ENCODE data around the gene PRPF6. TPM values are rescaled to one million over a fixed set of nuclear protein-coding genes. Genes with fewer than 3 reads are reported as not detected.
"Not testable (repeated sequence)": the region's sequence is repeated elsewhere in the genome, so short reads cannot be mapped to it uniquely, and the experiment has no call there.

PRPF6 gene
- total RNA-seq, 2 donors from 2014 or later = 32.9 to 43.6 TPM

DNA sequence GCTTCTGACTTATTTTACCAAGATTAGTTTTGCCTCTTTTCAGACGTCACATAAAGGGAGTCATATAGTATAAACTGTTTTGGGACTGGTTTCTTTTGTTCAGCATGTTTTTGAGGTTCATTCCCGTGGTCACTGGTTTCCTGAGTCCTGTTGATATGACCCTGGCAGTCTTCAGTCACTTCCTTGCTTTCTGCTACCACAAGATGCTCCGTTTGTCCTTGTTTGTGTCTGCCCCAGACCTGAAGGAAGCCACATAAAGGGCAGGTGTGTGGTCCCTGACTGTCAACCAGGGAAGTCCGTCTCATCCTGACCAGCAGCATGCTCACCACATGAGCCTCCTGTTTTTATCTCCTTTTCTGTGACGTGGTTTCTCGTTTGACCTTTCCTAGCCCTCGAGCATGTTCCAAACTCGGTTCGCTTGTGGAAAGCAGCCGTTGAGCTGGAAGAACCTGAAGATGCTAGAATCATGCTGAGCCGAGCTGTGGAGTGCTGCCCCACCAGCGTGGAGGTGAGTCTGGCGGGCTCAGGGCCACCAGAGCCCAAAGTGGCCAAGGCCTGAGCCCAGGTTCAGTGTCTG is 29.0 kb downstream of the PRPF6 start:
- Histone ChIP-seq H3K27ac (no peak overlapping the region), H3K27me3 (no peaks in the 10 kb centered on the region), H3K36me3 (peaks cover 65% of the 10 kb centered on the region), H3K9me3 (no peaks in the 10 kb centered on the region), H3K4me3 (no peak overlapping the region), H3K4me1 (no peaks in the 10 kb centered on the region)
- no peak for DNase-seq (ENCODE audit: low spot score)
- TF ChIP-seq, protein P1, sequence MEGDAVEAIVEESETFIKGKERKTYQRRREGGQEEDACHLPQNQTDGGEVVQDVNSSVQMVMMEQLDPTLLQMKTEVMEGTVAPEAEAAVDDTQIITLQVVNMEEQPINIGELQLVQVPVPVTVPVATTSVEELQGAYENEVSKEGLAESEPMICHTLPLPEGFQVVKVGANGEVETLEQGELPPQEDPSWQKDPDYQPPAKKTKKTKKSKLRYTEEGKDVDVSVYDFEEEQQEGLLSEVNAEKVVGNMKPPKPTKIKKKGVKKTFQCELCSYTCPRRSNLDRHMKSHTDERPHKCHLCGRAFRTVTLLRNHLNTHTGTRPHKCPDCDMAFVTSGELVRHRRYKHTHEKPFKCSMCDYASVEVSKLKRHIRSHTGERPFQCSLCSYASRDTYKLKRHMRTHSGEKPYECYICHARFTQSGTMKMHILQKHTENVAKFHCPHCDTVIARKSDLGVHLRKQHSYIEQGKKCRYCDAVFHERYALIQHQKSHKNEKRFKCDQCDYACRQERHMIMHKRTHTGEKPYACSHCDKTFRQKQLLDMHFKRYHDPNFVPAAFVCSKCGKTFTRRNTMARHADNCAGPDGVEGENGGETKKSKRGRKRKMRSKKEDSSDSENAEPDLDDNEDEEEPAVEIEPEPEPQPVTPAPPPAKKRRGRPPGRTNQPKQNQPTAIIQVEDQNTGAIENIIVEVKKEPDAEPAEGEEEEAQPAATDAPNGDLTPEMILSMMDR (IDR thresholded peaks at IDR 0.05) = no peak

DNA sequence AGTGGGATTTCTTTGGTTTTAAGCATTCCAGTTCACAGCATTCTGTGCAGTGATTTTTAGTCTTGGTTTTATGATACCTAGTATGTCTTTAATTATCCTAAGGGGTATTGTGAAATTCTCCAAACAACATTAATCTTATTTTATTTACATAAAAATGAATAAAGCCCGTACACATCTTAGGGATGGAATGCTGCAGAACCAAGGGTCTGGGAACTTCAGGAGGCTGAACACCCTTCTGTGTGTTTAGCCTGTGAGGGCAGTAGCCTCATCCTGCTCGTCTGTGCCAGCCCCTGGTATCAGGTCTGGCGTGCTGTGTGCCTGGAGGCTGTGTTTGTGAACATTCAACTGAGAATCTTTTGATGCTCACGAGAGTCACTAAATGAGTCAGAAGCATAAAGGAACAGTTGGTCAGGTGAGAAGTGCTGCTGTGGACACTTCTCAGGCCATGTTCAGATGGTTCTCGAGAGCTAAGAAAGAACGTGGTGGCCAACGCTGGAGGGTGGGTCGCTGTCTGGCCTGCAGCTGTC is 29.8 kb downstream of the PRPF6 start:
- Histone ChIP-seq H3K4me3 (no peak overlapping the region), H3K4me1 (no peaks in the 10 kb centered on the region), H3K27ac (no peak overlapping the region), H3K27me3 (no peaks in the 10 kb centered on the region), H3K9me3 (no peaks in the 10 kb centered on the region), H3K36me3 (peaks cover 65% of the 10 kb centered on the region)
- no peak for DNase-seq (ENCODE audit: low spot score)
- TF ChIP-seq, protein P1 (IDR thresholded peaks at IDR 0.05) = no peak

DNA sequence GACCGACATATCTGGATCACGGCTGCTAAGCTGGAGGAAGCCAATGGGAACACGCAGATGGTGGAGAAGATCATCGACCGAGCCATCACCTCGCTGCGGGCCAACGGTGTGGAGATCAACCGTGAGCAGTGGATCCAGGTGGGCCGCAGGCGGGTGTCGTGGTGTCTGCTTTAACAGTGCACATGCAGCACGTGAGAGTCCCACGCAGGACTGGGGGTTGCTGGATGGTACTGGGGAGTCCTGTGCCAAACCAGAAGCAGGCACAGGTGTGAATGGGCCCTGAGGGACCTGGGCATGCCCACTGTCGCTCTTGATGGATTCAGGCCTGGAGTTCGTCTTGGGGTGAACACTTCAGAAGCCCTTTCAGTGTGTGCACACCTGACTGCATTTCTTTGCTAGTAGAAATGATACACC is 30.4 kb downstream of the PRPF6 start:
- Histone ChIP-seq H3K27me3 (no peaks in the 10 kb centered on the region), H3K4me1 (no peaks in the 10 kb centered on the region), H3K9me3 (no peaks in the 10 kb centered on the region), H3K27ac (no peak overlapping the region), H3K36me3 (peaks cover 65% of the 10 kb centered on the region), H3K4me3 (no peak overlapping the region)
- TF ChIP-seq, protein P1 (IDR thresholded peaks at IDR 0.05) = no peak
- no peak for DNase-seq (ENCODE audit: low spot score)

- H3K27me3 ChIP-seq; H3K4me1 ChIP-seq; H3K9me3 ChIP-seq; H3K4me3 ChIP-seq; H3K27ac ChIP-seq; DNase-seq (ENCODE audit: low spot score): not testable (repeated sequence)
- peaks cover 70% of the 10 kb centered on the region for H3K36me3 ChIP-seq
Observed at GRCh38 chr20:64012385-64013154, 31.6 kb downstream of the PRPF6 start.

- no peaks in the 10 kb centered on the region for H3K27me3 ChIP-seq
- no peak overlapping the region for H3K27ac ChIP-seq
- H3K4me1 ChIP-seq = no peaks in the 10 kb centered on the region
- no peak overlapping the region for H3K4me3 ChIP-seq
- H3K9me3 ChIP-seq = no peaks in the 10 kb centered on the region
- TF ChIP-seq, protein P1 (IDR thresholded peaks at IDR 0.05) = no peak
- peaks cover 71% of the 10 kb centered on the region for H3K36me3 ChIP-seq
- no peak for DNase-seq (ENCODE audit: low spot score)
Observed at GRCh38 chr20:64015635-64016034, 34.7 kb downstream of the PRPF6 start.

DNA sequence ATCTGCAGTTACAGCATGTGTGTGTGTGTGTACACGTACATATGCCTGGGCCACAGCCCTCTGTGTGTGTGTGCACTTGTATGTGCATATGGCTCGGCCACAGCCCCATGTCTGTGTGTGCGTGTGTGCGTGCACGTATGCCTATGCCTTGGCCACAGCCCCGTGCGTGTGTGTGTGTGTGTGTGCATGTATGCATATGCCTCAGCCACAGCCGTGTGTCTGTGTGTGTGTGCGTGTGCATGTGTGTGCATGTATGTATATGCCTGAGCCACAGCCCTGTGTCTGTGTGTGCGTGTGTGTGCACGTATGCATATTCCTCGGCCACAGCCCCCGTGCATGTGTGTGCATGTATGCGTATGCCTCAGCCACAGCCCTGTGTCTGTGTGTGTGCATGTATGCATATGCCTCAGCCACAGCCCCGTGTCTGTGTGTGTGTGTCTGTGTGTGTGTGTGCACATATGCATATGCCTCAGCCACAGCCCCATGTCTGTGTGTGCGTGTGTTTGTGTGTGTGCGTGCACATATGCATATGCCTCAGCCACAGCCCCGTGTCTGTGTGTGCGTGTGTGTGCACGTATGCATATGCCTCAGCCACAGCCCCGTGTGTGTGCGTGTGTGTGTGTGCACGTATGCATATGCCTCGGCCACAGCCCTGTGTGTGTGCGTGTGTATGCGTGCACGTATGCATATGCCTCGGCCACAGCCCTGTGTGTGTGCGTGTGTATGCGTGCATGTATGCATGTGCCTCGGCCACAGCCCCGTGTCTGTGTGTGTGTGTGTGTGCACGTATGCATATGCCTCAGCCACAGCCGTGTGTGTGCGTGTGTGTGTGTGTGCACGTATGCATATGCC is 40.4 kb downstream of the PRPF6 start:
- TF ChIP-seq, protein P1 (IDR thresholded peaks at IDR 0.05) = no peak
- no peak for DNase-seq (ENCODE audit: low spot score)
- Histone ChIP-seq H3K27ac (no peak overlapping the region), H3K4me1 (no peaks in the 10 kb centered on the region), H3K9me3 (no peaks in the 10 kb centered on the region), H3K36me3 (peaks cover 87% of the 10 kb centered on the region), H3K4me3 (no peak overlapping the region), H3K27me3 (no peaks in the 10 kb centered on the region)
